Suppressor macrophage (primary cell): Measurements from ENCODE around the gene ETFA.

Experiments
- DNase-seq, 4 experiments: peaks; one replicate each; pipeline ENCODE4 v3.0.0-alpha.2; 2020 to 2022

ETFA gene

GRCh38 chr15:76340198-76340802 lies 29.0 kb upstream of the ETFA start:
- DNase-seq: peak; percentile 17 to 53 (median 44)

GRCh38 chr15:76339305-76340197 lies 28.3 kb upstream of the ETFA start:
- DNase-seq: peak; percentile 24 to 73 (median 48)

GRCh38 chr15:76338486-76339304 lies 27.4 kb upstream of the ETFA start:
- peak; percentile 11 to 83 (median 40) for DNase-seq

- DNase-seq: peak in 2 of 4 experiments; percentile 11 to 50
These were observed 26.6 kb upstream of the ETFA start for GRCh38 chr15:76337696-76338485.

- peak; percentile 13 to 39 (median 32) for DNase-seq
These were observed 25.9 kb upstream of the ETFA start for GRCh38 chr15:76337059-76337695.

GRCh38 chr15:76336254-76337058 lies 25.2 kb upstream of the ETFA start, which contains the start of gene ISL2:
TSS of gene ISL2 (plus strand) at chr15:76336773. CDS start at chr15:76336884, 111 bp downstream.
- DNase-seq: peak; percentile 84 to 92 (median 87)

DNA sequence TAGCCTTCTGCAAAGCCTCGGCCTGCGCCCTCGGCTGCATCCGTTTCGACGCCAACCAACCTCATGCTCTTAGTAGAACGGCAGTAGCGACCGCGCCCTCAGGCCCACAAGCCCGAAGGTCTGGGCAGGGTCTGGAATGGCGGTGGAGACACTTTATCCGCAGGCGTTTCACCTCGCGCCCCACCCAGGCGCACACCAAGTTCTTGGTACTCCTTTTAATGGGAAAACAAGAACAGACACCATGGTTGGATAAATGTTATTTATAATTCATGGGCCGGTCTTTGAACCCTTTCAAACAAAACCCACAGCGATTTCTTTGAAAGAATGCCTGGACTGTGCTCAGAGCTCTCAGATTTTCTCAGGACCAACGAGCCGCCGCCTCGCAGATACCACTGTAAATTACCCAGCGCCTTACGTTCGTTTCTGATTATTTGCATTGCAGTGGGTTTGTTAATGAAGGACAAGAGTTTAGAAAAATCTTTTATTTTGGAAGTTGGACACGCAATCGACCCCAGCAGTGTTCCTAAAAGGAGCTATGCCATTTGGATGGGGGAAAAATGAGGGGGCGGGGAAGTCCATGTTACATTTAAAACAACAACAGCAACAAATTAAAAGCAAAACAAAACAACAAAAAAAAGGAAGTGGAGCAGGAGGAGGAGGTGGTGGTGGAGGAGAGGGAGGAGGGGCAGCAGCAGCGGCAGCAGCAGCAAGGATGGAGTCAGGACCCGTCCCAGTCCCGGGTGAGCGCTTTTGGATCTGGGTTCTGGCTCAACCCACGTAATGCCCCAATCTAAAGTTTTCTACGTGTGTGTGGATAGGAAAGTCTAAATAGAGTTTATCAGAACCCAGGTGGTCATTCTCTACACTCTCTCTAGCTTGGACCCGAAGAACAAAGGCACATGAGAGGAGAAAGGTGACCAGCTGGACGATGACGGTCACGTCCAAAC lies 24.3 kb upstream of the ETFA start:
- peak; percentile 24 to 59 (median 49) for DNase-seq

GRCh38 chr15:76334438-76335306 lies 23.4 kb upstream of the ETFA start:
- DNase-seq: no peak

DNA sequence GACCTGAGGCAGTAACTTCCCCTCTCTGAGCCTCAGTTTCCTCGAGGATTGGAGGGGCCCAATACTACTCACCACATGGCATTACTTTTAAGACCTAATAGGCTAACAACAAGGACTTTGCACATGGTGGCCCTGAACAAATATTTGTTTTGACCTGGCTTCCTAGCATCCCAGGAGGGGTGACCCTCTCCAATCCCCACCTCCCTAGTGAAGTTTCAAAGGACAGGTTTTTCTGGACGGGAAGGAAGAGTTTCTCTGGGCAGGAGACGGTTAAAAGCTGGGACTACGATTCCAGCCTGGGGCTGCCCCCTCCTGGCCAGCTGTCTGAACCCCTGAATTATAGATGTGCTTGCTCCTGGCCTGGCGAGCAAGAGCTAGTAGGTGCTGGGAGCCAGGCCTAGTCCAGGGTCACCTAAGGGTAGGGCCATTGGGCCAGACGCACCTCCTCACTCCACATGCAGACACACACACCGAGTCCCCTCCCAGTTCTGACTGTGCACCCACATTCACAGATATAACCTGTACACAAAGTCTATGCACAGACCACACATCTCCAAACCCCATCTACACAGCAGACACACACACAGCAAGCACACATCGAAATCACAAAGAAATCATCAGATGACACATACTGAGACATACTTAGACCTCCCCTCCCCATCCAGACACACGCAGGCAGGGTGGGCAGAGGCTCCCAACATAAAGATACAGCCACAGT lies 22.6 kb upstream of the ETFA start:
- DNase-seq: peak in 2 of 4 experiments; percentile 31 to 38

- DNase-seq: no peak
These were observed 22.0 kb upstream of the ETFA start for GRCh38 chr15:76333309-76333708.

- DNase-seq: no peak
These were observed 21.5 kb upstream of the ETFA start for GRCh38 chr15:76332796-76333195.

DNA sequence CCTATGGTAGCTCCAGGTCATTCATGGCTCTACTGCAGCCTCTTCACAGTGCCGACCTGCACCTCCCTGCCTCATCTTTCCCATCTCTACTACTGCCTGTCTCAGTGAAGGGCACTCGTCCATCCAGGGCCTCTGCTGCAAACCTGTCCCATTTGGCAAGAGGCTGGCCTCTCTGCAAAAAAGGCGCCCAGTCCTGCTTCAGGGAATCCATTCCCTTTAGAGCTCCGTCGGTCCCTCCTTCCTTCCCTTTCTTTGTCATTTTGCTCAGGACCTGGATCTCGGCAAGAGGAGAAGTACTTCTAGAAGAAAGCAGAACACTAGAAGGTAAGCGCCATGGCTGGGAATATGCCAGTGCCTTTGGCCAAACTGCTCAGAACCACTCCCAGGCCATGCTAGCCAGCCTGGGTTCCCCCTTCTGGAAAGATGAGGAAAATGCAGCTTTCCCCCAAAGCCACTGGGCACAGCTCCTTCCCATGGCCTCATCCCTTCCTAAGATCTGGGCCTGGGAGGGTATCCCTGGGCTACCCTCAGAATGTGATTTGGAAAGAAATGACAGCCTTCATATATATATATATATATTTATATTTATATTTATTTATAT lies 18.9 kb upstream of the ETFA start:
- peak; percentile 52 to 73 (median 68) for DNase-seq

DNA sequence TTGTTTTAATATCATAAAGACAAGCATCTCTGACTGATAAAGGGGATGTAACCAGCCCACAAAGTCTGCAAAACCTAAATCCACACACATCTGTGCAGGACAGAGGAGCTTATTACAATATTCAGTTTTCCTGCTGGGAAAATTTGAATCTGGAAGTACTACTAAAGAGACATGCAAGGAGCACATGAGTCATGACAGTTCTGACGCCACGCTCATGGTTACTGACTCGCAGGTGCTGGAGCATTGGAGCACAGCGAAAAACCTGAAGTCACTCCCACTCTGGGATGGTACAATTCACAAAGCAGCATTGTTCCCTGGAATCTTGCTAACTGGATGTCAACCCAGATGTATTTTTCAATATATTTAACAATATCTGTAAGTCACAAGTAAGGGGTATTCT lies 17.7 kb upstream of the ETFA start:
- no peak for DNase-seq

- no peak for DNase-seq
These were observed 16.9 kb upstream of the ETFA start for GRCh38 chr15:76328106-76328696.

DNA sequence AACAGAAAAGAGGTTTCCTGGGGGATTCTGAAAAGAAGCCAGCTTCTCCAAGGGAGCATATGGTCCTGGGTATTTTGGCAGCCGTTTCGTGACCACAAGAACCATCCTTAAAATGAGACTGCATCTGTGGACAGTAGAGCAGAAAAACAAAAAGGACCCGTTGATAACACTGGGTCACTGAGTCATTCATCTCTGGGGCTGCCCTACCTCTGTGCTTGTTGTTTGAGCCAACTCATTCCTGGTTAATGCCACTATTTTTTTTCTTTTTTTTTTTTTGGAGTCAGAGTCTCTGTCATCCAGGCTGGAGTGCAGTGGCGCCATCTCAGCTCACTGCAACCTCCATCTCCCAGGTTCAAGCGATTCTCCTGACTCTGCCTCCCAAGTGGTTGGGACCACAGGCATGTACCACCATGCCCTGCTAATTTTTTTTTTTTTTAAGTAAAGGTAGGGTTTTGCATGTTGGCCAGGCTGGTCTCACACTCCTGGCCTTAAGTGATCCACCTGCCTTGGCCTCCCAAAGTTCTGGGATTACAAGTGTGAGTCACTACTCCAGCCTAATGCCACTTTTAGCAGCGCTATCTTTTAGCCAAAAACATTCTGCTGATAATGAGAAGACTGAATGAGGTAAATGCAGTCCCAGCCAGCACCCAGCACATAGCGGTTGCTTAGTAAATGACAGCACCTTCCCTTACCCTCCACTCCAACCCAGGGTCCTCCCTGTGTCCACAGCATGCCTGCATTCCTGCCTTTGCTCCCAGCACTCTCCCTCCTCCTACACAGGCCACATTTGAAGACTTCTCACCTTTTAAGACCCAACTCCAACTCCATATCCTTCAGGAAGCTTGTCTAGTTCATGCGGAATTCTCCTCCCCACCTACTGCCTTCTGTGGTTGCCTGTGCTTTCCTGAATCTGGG lies 16.2 kb upstream of the ETFA start:
- no peak for DNase-seq

GRCh38 chr15:76325704-76326103 lies 14.4 kb upstream of the ETFA start:
- DNase-seq: no peak
